Immature natural killer cell (primary cell): ENCODE measurements around the gene ZNF827. TPM values are rescaled to one million over a fixed set of nuclear protein-coding genes. Genes with fewer than 3 reads are reported as not detected.

ENCODE experiments used
- DNase-seq, 3 donors: peaks; one replicate each; pipeline ENCODE4 v3.0.0; 2022; ENCODE audit warnings: mixed read lengths in 1 of 3
- H3K27ac Mint-ChIP-seq, 6 donors: one replicate each; pipeline ENCODE4 v1.8.0; 2020; ENCODE audit warnings: mixed read lengths in 6 of 6, mild to moderate bottlenecking in 5 of 6, inconsistent platforms in 4 of 6, moderate library complexity in 3 of 6
- H3K27me3 Mint-ChIP-seq, 3 donors: one replicate each; pipeline ENCODE4 v1.8.0; 2020 to 2021; ENCODE audit warnings: low read depth in 3 of 3, mild to moderate bottlenecking in 3 of 3, mixed read lengths in 3 of 3, moderate library complexity in 3 of 3, inconsistent platforms in 1 of 3
- H3K36me3 Mint-ChIP-seq, 3 donors: one replicate each; pipeline ENCODE4 v1.8.0; 2020; ENCODE audit warnings: mixed read lengths in 3 of 3, inconsistent platforms in 2 of 3, mild to moderate bottlenecking in 2 of 3
- H3K4me1 Mint-ChIP-seq, 2 donors: one replicate each; pipeline ENCODE4 v1.8.0; 2020; ENCODE audit warnings: inconsistent platforms in 2 of 2, mild to moderate bottlenecking in 2 of 2, mixed read lengths in 2 of 2, moderate library complexity in 1 of 2
- H3K4me3 Mint-ChIP-seq, 5 donors: one replicate each; pipeline ENCODE4 v1.8.0; 2020; ENCODE audit warnings: mild to moderate bottlenecking in 5 of 5, mixed read lengths in 5 of 5, inconsistent platforms in 3 of 5, moderate library complexity in 3 of 5
- H3K9me3 Mint-ChIP-seq, 6 donors: one replicate each; pipeline ENCODE4 v1.8.0; 2020; ENCODE audit warnings: mild to moderate bottlenecking in 6 of 6, mixed read lengths in 6 of 6, inconsistent platforms in 4 of 6, moderate library complexity in 3 of 6
- polyA plus RNA-seq, 3 donors: library from polyadenylated mRNA; unstranded; fragments of 300-500 nt; fragmentation: Illumina TruSeq; gene quantifications; one replicate each; pipeline ENCODE4 v1.2.3, GENCODE V29; 2021

ZNF827 gene
- polyA plus RNA-seq, 3 donors from 2014 or later = 1.5 to 4.6 (median 1.7) TPM

GRCh38 chr4:145819101-145819852 lies 119.3 kb downstream of the ZNF827 start:
- no peak for DNase-seq
- Mint-ChIP-seq H3K36me3 (peaks cover 15 to 33% (median 23%) of the 10 kb centered on the region in 3 donors), H3K9me3 (no peaks in the 10 kb centered on the region), H3K4me1 (no peaks in the 10 kb centered on the region), H3K27ac (no peak overlapping the region), H3K4me3 (no peak overlapping the region), H3K27me3 (no peaks in the 10 kb centered on the region)

GRCh38 chr4:145818011-145818410 lies 120.6 kb downstream of the ZNF827 start:
- DNase-seq = no peak
- peaks cover 0 to 2% (median 0%) of the 10 kb centered on the region in 3 donors for H3K27me3 Mint-ChIP-seq
- no peak overlapping the region for H3K4me3 Mint-ChIP-seq
- H3K4me1 Mint-ChIP-seq = no peaks in the 10 kb centered on the region
- H3K9me3 Mint-ChIP-seq = no peaks in the 10 kb centered on the region
- H3K36me3 Mint-ChIP-seq = peaks cover 24 to 38% (median 31%) of the 10 kb centered on the region in 3 donors
- H3K27ac Mint-ChIP-seq = no peak overlapping the region

DNA sequence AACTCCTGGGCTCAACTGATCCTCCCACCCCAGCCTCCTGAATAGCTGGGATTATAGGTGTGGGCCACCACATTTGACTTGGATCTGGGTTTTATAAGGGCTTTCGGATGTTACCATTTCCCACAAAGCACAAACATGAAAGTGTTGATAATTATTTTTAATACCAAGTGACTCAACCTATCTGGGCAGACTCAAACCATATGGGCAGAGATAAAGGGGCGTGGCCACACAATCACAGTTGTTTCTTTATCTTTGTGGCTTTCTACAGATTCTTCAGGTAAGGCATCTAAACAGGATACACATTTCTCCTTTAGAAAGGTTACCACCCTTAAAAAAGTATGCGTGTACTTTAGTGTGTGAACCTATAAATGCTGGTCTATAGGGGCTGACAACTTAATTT lies 122.5 kb downstream of the ZNF827 start:
- peaks cover 0 to 2% (median 0%) of the 10 kb centered on the region in 3 donors for H3K27me3 Mint-ChIP-seq
- H3K4me1 Mint-ChIP-seq = no peaks in the 10 kb centered on the region
- H3K36me3 Mint-ChIP-seq = peaks cover 29 to 37% (median 36%) of the 10 kb centered on the region in 3 donors
- no peaks in the 10 kb centered on the region for H3K9me3 Mint-ChIP-seq
- no peak overlapping the region for H3K27ac Mint-ChIP-seq
- no peak for DNase-seq
- no peak overlapping the region for H3K4me3 Mint-ChIP-seq

DNA sequence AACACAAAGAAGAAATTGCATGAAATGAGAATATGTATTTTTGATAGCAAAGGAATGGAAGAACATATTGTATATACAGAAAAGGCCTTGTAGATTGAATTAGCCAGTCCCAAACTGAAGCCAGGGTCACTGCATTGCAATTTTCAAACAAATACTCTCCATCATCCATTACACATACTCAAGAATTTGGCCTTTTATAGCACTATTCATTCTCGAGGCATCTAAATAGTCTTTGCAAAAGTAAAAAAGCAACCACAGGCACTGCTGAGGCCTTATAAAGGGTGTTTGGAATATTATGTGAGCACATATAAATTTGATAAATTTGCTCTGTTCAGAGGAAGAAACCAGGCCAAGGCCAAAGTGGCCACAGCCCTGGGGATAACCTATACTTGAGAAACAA lies 123.0 kb downstream of the ZNF827 start:
- no peak for DNase-seq
- Mint-ChIP-seq H3K36me3 (peaks cover 31 to 37% (median 36%) of the 10 kb centered on the region in 3 donors), H3K27ac (no peak overlapping the region), H3K9me3 (no peaks in the 10 kb centered on the region), H3K4me3 (no peak overlapping the region), H3K4me1 (no peaks in the 10 kb centered on the region), H3K27me3 (peaks cover 0 to 2% (median 0%) of the 10 kb centered on the region in 3 donors)

- Mint-ChIP-seq H3K9me3 (no peaks in the 10 kb centered on the region), H3K36me3 (peaks cover 34 to 39% (median 36%) of the 10 kb centered on the region in 3 donors), H3K27me3 (peaks cover 0 to 2% (median 0%) of the 10 kb centered on the region in 3 donors), H3K27ac (peak overlapping the region in 1 of 6 donors; percentile 54), H3K4me1 (no peaks in the 10 kb centered on the region), H3K4me3 (no peak overlapping the region)
- no peak for DNase-seq
These were observed 123.5 kb downstream of the ZNF827 start for GRCh38 chr4:145815027-145815612.

DNA sequence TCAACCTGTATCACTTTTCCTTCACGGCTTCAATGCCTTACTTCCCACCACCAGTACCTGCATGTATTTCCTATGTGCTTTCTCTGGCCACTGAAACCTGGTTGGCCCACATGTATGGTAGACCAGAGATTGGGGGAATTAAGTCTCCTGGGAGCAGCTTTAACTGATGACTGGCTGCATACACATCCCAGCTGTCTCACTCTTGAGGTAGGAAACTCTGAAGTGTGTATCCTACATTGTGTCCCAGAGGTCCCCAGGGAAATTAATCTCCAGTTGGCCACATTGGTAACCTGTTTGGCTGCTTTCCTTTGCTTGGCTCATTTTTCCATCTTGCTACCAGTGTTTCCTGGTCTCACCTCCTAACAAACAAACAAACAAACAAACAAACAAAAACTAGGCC lies 124.4 kb downstream of the ZNF827 start:
- no peak overlapping the region for H3K27ac Mint-ChIP-seq
- DNase-seq = no peak
- peaks cover 28 to 43% (median 42%) of the 10 kb centered on the region in 3 donors for H3K36me3 Mint-ChIP-seq
- peaks cover 0 to 2% (median 0%) of the 10 kb centered on the region in 3 donors for H3K27me3 Mint-ChIP-seq
- no peaks in the 10 kb centered on the region for H3K9me3 Mint-ChIP-seq
- H3K4me3 Mint-ChIP-seq = no peak overlapping the region
- H3K4me1 Mint-ChIP-seq = no peaks in the 10 kb centered on the region

DNA sequence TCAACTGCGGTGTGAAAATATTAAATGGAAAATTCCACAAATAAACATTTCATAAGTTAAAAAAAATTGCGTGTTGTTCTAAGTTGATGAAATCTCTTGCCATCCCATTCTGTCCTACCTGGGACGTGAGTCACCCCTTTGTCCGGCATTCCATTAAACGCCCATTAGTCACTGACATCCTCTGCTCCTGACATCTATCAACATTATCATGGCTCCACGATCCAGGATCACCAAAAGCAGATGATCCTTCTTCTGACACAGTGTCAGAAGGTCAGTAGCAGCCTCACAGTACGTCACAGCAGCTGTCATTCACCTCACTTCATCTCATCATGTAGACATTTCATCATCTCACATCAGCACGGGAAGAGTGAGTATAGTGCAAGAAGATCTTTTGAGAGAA lies 125.7 kb downstream of the ZNF827 start:
- H3K36me3 Mint-ChIP-seq = peaks cover 33 to 52% (median 41%) of the 10 kb centered on the region in 3 donors
- H3K27ac Mint-ChIP-seq = no peak overlapping the region
- no peaks in the 10 kb centered on the region for H3K4me1 Mint-ChIP-seq
- no peak overlapping the region for H3K4me3 Mint-ChIP-seq
- DNase-seq = no peak
- H3K9me3 Mint-ChIP-seq = no peaks in the 10 kb centered on the region
- H3K27me3 Mint-ChIP-seq = peaks cover 0 to 2% (median 0%) of the 10 kb centered on the region in 3 donors

DNA sequence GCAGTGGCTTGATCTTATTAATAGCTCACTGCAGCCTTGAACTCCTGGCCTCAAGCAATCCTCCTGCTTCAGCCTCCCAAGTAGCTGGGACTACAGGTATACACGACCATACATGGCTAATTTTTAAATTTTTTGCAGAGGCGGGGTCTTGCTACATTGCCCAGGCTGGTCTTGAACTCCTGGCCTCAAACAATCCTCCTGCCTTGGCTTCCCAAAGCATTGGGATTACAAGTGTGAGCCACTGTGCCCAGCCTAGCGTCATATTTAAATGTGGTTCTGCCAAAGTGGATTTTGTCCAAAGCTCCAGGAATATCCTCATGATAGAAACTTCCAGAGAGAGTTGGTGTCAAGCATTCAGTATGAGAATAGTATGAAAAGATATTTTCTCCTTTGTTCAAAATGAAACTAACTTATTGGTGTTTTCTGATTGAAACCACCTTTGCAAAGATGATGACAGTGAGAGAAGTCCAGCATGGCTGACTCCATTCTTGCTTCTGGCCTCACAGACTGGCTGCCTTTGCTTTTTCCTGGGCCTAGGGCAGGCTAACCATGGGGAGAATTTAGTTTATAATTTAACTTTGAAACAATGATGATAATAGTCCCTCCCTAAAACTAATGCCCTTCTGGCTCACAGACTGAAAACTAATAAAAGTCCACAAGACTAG lies 129.6 kb downstream of the ZNF827 start:
- Mint-ChIP-seq H3K4me1 (peaks cover 0 to 6% of the 10 kb centered on the region in 2 donors), H3K9me3 (no peaks in the 10 kb centered on the region), H3K27ac (no peak overlapping the region), H3K36me3 (peaks cover 18 to 48% (median 44%) of the 10 kb centered on the region in 3 donors), H3K27me3 (peaks cover 0 to 3% (median 0%) of the 10 kb centered on the region in 3 donors), H3K4me3 (no peak overlapping the region)
- DNase-seq = no peak

DNA sequence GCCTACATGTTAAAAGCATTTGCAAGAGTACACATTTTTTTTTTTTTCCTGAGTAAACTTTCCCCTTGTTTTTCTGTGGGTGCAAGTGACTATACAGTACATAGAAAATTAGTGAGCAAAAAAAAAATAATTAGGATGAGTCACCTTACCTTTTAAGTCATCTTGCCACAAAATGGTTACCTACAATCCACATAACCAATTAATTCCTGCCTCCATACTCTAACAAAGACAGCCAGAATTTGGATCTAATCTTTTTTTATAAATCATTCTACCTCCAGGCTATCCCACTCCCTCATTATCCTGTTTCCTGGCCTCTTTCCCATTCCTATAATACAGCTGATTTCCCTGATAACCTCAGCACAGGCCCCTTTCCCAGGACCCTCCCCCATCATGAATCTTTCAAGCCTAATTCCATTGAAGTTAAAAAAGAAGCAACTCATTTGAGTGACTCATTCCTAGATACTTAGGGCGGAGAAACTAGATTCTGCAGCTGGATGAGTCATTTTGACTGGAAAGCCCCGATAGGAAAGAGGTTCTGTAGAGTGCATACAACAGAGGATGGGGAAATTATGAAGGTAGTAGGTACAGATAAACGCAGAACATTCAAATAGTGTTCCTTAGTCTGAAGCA lies 130.5 kb downstream of the ZNF827 start:
- peak overlapping the region in 1 of 5 donors; percentile 53 for H3K4me3 Mint-ChIP-seq
- H3K4me1 Mint-ChIP-seq = peaks cover 0 to 6% of the 10 kb centered on the region in 2 donors
- DNase-seq = no peak
- peaks cover 15 to 41% (median 40%) of the 10 kb centered on the region in 3 donors for H3K36me3 Mint-ChIP-seq
- peak overlapping the region in 3 of 6 donors; percentile 15 to 68 (median 53) for H3K27ac Mint-ChIP-seq
- H3K9me3 Mint-ChIP-seq = no peaks in the 10 kb centered on the region
- peaks cover 0 to 1% (median 0%) of the 10 kb centered on the region in 3 donors for H3K27me3 Mint-ChIP-seq

DNA sequence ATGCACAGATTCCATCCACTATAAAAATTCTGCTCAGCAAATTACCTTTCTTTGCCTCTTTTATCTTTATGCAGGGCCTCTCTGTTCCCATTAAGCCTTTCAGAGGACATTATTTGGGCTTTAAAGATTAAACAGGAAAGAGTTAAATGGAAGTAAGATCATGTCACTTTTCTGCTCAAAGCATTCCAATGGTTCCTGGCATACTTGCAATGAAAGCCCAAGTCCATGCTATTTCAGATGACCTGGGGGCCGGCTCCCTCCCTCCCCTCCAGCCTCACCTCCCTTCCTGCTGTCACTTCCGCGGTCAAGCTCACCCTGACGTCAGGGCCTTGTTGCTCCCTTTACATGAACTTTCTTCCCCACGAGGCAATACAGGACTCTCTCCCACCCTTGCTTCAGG lies 133.1 kb downstream of the ZNF827 start:
- peaks cover under 1 to 6% of the 10 kb centered on the region in 2 donors for H3K4me1 Mint-ChIP-seq
- H3K36me3 Mint-ChIP-seq = peaks cover 5 to 31% (median 28%) of the 10 kb centered on the region in 3 donors
- H3K9me3 Mint-ChIP-seq = no peaks in the 10 kb centered on the region
- H3K27ac Mint-ChIP-seq = peak overlapping the region in 3 of 6 donors; percentile 52 to 73 (median 71)
- H3K27me3 Mint-ChIP-seq = peaks cover 0 to 1% (median 0%) of the 10 kb centered on the region in 3 donors
- DNase-seq = peak in 1 of 3 donors; percentile 5
- H3K4me3 Mint-ChIP-seq = peak overlapping the region in 1 of 5 donors; percentile 16

GRCh38 chr4:145804116-145804515 lies 134.5 kb downstream of the ZNF827 start:
- no peak overlapping the region for H3K27ac Mint-ChIP-seq
- H3K4me3 Mint-ChIP-seq = no peak overlapping the region
- peaks cover 5 to 20% (median 19%) of the 10 kb centered on the region in 3 donors for H3K36me3 Mint-ChIP-seq
- DNase-seq = no peak
- H3K4me1 Mint-ChIP-seq = peaks cover 8 to 14% of the 10 kb centered on the region in 2 donors
- no peaks in the 10 kb centered on the region for H3K9me3 Mint-ChIP-seq
- H3K27me3 Mint-ChIP-seq = peaks cover 0 to 1% (median 0%) of the 10 kb centered on the region in 3 donors

DNA sequence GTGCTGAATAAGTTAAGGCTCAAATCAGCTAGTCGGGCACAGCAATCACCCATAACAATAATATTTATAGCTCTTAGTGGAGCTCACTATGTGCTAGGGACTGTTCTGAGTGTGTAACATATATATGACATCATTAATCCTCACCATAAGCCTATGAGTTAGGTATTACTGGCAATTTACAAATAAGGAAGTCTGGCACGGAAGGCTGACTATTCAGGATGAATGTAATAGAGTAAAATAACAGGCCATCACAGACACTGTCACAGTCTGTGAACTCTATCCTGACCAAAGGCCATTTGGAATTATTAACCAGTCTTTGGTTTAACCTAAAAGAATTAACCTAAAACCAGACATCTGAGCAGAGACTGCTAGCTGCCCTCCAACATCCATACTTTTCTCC lies 139.4 kb downstream of the ZNF827 start:
- Mint-ChIP-seq H3K36me3 (peaks cover 0 to 4% (median 2%) of the 10 kb centered on the region in 3 donors), H3K9me3 (no peaks in the 10 kb centered on the region), H3K27me3 (no peaks in the 10 kb centered on the region), H3K27ac (no peak overlapping the region), H3K4me3 (no peak overlapping the region), H3K4me1 (peaks cover 8 to 10% of the 10 kb centered on the region in 2 donors)
- no peak for DNase-seq

DNA sequence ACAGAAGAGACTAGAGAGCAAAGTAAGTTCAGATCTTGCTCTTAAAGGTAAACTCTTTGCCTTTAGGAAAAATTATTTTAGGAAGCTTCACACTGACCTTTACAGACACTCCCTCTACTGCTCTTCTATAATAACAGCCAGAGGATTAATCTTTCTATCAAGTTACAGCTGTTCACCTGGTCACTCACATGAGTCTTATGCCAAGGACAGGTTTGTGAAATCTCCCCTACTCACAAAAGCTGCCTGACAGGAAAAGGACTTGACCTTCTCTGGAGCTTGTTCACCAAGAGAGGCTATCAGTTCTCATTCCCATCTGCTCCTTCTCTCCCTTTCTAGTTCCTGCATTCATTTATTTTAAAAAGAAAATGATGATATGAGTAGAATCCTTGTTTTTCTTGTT lies 141.3 kb downstream of the ZNF827 start:
- H3K4me3 Mint-ChIP-seq = no peak overlapping the region
- H3K27me3 Mint-ChIP-seq = no peaks in the 10 kb centered on the region
- peaks cover 8 to 10% of the 10 kb centered on the region in 2 donors for H3K4me1 Mint-ChIP-seq
- peaks cover 0 to 5% (median 0%) of the 10 kb centered on the region in 3 donors for H3K36me3 Mint-ChIP-seq
- H3K9me3 Mint-ChIP-seq = no peaks in the 10 kb centered on the region
- H3K27ac Mint-ChIP-seq = no peak overlapping the region
- no peak for DNase-seq
